Activated B cell treated with CpG ODN at 0.5 μM for 24 hours (primary cell): Measurements from ENCODE around the gene SENP5. TPM values are rescaled to one million over a fixed set of nuclear protein-coding genes. Genes with fewer than 3 reads are reported as not detected.
A peak's percentile ranks its signal among the peaks of the same experiment; 100 is the strongest.

Experiments
- ATAC-seq: fragments of 200-7000 bp; cut with Tn5 transposase; one replicate; pipeline ENCODE4 v1.10.0; 2021; ENCODE audit warnings: low read depth, mild to moderate bottlenecking, moderate library complexity
- CTCF ChIA-PET: fragments of 350-600 bp; sonication (Branson Sonifier 250); formaldehyde crosslinking; loops from one replicate; lab custom pipeline; 2021; ENCODE audit warnings: antibody characterized with exemption; lab: Charles Lee
- POLR2A ChIA-PET: fragments of 350-600 bp; sonication (Branson Sonifier 250); formaldehyde crosslinking; loops from one replicate; lab custom pipeline; 2021; ENCODE audit warnings: antibody characterized with exemption; lab: Charles Lee
- DNase-seq: peaks from one replicate; pipeline ENCODE4 v3.0.0; 2022
- H3K27ac Mint-ChIP-seq: one replicate; pipeline ENCODE4 v1.8.0; 2020; ENCODE audit warnings: mixed read lengths
- H3K27me3 Mint-ChIP-seq: one replicate; pipeline ENCODE4 v1.8.0; 2021; ENCODE audit warnings: mixed read lengths
- H3K36me3 Mint-ChIP-seq: one replicate; pipeline ENCODE4 v1.8.0; 2021; ENCODE audit warnings: low read depth, mixed read lengths
- H3K4me1 Mint-ChIP-seq: one replicate; pipeline ENCODE4 v1.8.0; 2021; ENCODE audit warnings: mixed read lengths
- H3K4me3 Mint-ChIP-seq: one replicate; pipeline ENCODE4 v1.8.0; 2020; ENCODE audit warnings: mild to moderate bottlenecking, mixed read lengths
- H3K9me3 Mint-ChIP-seq: one replicate; pipeline ENCODE4 v1.8.0; 2020; ENCODE audit warnings: mixed read lengths
- CTCF ChIP-seq: fragments of 200-600 bp; IDR thresholded peaks from one replicate; pipeline ENCODE4 v1.8.0; 2022; ENCODE audit warnings: antibody characterized with exemption, mild to moderate bottlenecking
- intact Hi-C: fragments of 100-400 bp; cut with micrococcal nuclease; formaldehyde crosslinking; loops from one replicate; pipeline ENCODE4 v1.15.1; 2024
- total RNA-seq: library from RNA; stranded (reverse); gene quantifications from 2 replicates; pipeline ENCODE4 v1.2.3, GENCODE V29; 2022

SENP5 gene
- total RNA-seq, 1 donor from 2014 or later = 45.2 TPM

DNA sequence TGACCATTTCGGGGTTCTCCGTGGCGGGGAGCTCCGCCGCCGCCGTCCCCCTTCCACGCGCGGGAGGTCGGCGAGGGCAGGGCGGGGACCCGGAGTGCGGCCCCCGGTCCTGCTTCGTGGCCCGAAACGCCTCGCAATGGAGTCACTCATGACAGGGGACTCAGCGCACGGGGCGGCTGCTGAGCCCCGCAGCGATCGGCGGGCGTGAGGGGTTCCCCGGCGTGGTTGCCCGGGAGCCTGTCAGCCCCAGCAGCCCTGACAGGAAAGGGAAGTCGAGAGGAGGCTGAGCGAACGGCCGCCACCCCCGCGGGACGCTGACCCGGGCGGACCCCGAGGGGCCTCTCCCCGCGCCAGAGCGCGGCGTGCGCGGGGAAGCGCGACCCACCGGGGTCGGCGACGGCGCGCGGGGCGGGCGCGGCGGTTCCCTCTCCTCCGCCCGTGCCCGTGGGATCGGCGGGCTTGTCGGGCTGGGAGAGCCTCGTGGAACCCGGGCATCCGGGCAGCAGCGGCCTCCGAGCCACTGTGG, 101.5 kb downstream of the SENP5 start:
- peaks cover 29% of the 10 kb centered on the region for H3K4me1 Mint-ChIP-seq
- ATAC-seq = peak; percentile 53
- H3K4me3 Mint-ChIP-seq = peak overlapping the region; percentile 83
- TF ChIP-seq CTCF = no peak
- no peaks in the 10 kb centered on the region for H3K27me3 Mint-ChIP-seq
- H3K9me3 Mint-ChIP-seq = no peaks in the 10 kb centered on the region
- H3K27ac Mint-ChIP-seq = no peak overlapping the region
- ChIA-PET CTCF (interaction anchor here (0.7 to 5.4 kb wide), 11 partner anchors 9 to 896 kb away, joined by 3 to 65 read pairs (median 3); partner anchors contain the start of genes NCBP2 and SENP5), POLR2A (interaction anchor here (0.5 to 3.2 kb wide), 4 partner anchors 27 to 641 kb away, joined by 4 to 14 read pairs (median 4); partner anchors contain the start of gene NCBP2)
- intact Hi-C loops = loop anchor here (1.0 to 10.0 kb wide), 5 partner anchors 54 to 717 kb away; partner anchors contain the start of genes CEP19, PIGX and SENP5
- H3K36me3 Mint-ChIP-seq = no peaks in the 10 kb centered on the region
- DNase-seq = no peak

DNA sequence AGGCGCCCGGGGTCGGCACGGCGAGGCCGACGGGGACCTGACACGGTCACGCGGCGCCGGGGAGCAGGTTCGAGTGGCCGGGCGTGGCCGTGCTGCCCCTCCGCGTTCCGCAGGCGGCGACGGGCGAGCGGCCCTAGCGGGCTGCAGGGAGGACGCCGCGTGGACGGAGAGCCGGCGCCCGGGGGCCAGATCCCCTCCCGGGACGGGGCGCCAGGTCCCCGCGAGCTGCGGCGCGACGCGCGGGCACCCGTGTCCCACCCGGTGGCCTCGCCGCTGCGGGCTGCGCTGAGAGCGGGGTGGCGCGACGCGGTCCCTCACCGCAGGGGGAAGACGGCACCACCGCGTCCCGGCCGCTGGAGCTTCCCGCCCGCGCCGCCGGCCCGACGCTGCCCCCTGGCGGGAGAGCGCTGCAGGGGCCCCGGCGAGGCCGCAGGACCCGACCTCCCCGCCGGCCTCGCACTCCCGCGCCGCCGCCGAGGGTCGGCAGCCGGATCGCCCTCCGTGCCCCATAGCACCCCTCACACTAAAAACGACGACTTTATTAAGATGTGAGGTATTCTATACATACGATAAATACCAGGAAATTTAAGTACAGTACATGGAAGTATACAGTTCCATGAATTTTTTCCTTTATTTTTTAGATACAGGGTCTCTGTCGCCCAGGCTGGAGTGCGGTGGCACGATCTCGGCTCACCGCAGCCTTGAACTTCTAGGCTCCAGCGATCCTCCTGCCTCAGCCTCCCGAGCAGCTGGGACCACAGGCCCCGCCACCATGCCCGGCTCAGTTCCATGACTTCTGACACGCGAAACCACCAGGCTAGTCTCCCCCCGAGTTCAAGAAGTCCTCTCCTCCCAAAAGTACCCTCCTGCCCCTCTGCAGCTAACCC, 102.2 kb downstream of the SENP5 start:
- H3K9me3 Mint-ChIP-seq = no peaks in the 10 kb centered on the region

DNA sequence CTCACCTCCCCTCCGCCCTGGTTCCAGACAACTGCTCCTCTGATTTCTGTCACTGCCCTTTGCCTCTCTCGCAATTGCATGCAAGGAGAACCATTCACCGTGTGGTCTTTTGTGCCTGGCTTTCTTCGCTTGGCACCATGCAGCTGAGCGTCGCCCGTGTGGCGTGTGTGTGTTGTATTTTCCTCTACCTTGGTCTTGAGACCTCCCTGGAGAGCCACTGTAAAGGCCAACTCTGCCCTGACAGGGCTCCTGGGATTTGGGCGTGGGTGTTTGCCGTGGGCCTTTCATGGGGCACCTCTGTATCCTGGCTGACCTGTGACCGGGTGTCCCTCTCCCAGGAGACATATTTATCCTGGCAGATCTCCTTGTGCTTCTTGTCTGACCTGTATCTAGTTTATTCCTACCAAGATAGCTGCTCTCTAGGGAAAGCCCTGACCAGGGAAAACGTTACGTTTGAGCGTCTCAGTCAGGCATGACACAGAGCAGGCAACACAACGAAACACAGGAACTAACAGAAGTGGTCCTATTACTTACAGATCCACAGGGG, 102.9 kb downstream of the SENP5 start:
- no peaks in the 10 kb centered on the region for H3K27me3 Mint-ChIP-seq
- POLR2A ChIA-PET = interaction anchor here (0.6 kb wide), 1 partner anchor 682 kb away, joined by 5 read pairs; no protein-coding TSS in a partner anchor

More for the DNA sequence above, 102.2 kb downstream of the SENP5 start:
- Mint-ChIP-seq H3K4me1 (peaks cover 27% of the 10 kb centered on the region), H3K36me3 (no peaks in the 10 kb centered on the region), H3K4me3 (peak overlapping the region; percentile 83), H3K27ac (peak overlapping the region; percentile 70), H3K27me3 (no peaks in the 10 kb centered on the region)
- ATAC-seq = peak; percentile 73
- intact Hi-C loops = loop anchor here (1.0 to 10.0 kb wide), 8 partner anchors 53 to 718 kb away; partner anchors contain the start of genes CEP19, PIGX and SENP5
- peak; percentile 38 for TF ChIP-seq CTCF
- CTCF ChIA-PET = interaction anchor here (0.7 to 5.4 kb wide), 12 partner anchors 8 to 897 kb away, joined by 3 to 65 read pairs (median 3); partner anchors contain the start of genes NCBP2 and SENP5
- DNase-seq = peak; percentile 81
- POLR2A ChIA-PET = interaction anchor here (0.5 to 3.2 kb wide), 7 partner anchors 28 to 681 kb away, joined by 3 to 14 read pairs (median 4); partner anchors contain the start of genes NCBP2 and SENP5

DNA sequence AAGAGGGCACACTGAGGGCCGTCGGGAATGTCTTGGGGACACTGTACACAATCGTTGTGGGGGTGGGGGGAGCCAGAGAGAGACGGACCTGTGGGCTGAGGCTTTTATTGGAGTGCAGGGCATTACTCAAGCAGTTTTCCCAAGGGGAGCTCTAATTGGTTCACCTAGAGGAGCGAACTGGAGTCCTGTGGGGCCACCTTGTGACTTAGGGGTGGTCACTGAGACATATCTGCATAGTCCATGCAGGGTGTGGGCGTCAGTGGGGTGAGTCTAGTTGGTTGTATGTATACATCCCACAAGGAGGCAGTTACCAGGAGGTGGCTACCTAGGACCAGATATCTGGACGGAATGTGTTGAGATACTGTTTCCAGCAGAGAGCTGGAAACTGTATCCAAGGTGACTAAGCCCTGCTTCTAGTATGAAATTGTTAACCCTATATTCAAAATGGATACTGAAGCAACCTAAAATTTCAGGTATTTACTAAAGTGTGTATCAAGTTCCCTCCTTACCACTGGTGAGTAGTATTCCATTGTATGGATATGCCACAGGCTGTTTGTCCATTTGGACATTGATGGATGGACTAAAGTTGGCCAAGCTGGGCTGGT, 103.5 kb downstream of the SENP5 start:
- no peaks in the 10 kb centered on the region for H3K36me3 Mint-ChIP-seq
- H3K4me1 Mint-ChIP-seq = peaks cover 21% of the 10 kb centered on the region
- ChIA-PET POLR2A (interaction anchor here (0.6 kb wide), 1 partner anchor 97 kb away, joined by 3 read pairs; no protein-coding TSS in a partner anchor), CTCF (interaction anchor here (1.3 to 5.4 kb wide), 2 partner anchors 135 to 154 kb away, joined by 3 to 65 read pairs; no protein-coding TSS in a partner anchor)
- H3K27me3 Mint-ChIP-seq = no peaks in the 10 kb centered on the region
- H3K27ac Mint-ChIP-seq = no peak overlapping the region
- intact Hi-C loops = loop anchor here (10.0 kb wide), 1 partner anchor 544 kb away; no protein-coding TSS in a partner anchor
- DNase-seq (no peak), ATAC-seq (no peak)
- no peak for TF ChIP-seq CTCF
- no peaks in the 10 kb centered on the region for H3K9me3 Mint-ChIP-seq
- peak overlapping the region; percentile 3 for H3K4me3 Mint-ChIP-seq

More for the DNA sequence above, 102.9 kb downstream of the SENP5 start:
- no peak for ATAC-seq
- Mint-ChIP-seq H3K27ac (peak overlapping the region; percentile 70), H3K4me1 (peaks cover 21% of the 10 kb centered on the region), H3K4me3 (peak overlapping the region; percentile 83), H3K36me3 (no peaks in the 10 kb centered on the region), H3K9me3 (no peaks in the 10 kb centered on the region)
- CTCF ChIA-PET = interaction anchor here (1.1 to 5.4 kb wide), 3 partner anchors 51 to 153 kb away, joined by 3 to 65 read pairs (median 3); no protein-coding TSS in a partner anchor
- DNase-seq = no peak
- intact Hi-C loops = loop anchor here (1.0 to 10.0 kb wide), 3 partner anchors 132 to 544 kb away; no protein-coding TSS in a partner anchor
- no peak for TF ChIP-seq CTCF
